Stimulated activated CD4-positive, alpha-beta T cell treated with anti-CD3 and anti-CD28 coated beads, Interleukin-2, amount 100 ng/mL, for 48 hours (primary cell): ENCODE data around the gene HAGH.

ENCODE experiments used
- DNase-seq, 2 donors: peaks; one replicate each; pipeline ENCODE4 v3.0.0-alpha.2; 2020

HAGH gene

DNA sequence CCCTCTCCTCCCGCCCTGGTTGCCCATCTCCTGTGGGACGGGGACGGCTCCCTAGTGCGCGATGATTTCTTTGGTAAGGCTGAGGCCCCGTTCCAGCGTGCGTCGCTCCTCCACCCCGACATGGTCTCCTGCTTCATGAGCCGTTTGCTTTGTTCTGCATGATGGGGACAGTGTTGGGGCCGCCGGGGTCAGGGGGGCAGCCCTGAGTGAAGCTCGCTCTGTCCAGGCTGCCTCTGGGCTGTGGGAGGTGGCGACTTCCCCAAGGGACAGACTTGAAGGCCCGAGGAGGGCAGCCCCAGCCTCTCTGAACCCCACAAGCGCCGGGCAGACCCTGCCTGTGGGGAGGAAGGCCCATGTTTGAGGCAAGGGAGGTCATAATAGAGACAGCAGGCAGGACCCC is 67.7 kb downstream of the HAGH start:
- DNase-seq = no peak

DNA sequence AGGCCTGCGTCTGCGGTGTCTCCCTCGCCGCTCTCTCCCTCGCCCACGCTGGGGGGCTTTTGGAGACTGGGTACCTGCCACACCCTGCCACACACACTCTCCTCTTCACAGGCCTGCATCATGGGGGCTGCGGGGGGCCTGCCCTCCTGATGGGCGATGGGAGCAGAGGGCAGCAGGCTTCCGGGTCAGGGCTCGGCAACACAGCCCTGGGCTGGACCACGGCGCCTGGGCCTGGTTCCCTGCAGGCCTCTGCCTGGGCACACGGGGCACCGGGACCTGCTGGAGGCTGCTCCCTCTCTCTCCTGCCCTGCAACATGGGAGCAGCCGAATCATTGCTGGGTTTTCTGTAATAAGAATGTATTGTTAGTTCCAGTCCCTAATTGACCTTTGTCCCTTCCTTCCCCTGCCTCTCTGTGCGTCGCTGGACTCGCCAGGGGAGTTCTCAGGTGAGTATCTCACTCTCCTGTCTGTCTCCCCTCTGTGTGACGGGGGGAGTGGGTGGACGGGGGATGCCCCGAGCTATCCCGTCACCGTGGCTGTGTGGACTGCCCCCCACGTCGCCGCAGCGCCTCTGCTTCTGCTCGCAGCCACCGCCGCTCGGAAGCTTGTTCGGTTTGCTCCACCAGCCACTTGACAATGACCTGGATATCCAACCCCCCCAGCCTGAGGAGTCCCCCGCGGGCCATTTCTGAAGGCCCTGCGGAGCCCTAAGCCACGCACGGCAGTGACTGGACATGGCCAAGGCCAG is 68.7 kb downstream of the HAGH start:
- DNase-seq = no peak
